Measurements from ENCODE around the gene DCAF5.
A peak's percentile ranks its signal among the peaks of the same experiment; 100 is the strongest.
"Not testable (repeated sequence)": the region's sequence is repeated elsewhere in the genome, so short reads cannot be mapped to it uniquely, and the experiment has no call there.

The DCAF5 gene

DNA sequence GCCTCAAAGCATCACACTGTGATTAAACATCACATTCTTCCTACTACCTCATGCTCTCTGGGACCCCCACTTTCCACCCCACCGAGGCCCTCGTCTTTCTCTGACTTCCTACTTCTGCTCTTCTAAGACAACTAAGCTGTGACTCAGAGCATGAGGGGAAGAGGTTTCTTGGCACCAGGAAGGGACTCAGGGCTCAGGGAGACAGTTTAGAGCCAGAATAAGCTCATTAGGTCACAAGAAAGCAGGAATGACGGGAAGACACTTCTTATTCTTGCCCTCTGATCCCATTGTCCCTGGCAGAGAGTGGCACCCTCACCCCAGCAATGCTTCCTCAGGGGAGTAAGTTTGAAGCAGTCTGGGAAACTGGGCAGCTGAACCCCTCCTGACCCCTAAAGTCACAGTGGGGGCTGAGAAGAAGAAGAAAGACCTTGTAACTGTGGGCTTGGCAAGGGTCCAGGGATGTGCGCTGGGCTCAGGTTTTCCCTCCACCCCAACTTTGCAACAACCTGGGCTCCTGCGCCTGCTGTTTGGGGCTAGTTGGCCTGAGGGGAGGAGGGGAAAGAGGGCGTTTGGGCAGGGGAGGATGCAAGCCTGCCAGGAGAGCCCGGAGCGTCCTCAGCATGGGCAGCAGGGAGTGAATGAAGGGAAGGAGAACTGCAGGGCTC is 109.2 kb downstream of the DCAF5 start:
- no peak for DNase-seq (ENCODE audit: low read depth in 2 of 2)

DNA sequence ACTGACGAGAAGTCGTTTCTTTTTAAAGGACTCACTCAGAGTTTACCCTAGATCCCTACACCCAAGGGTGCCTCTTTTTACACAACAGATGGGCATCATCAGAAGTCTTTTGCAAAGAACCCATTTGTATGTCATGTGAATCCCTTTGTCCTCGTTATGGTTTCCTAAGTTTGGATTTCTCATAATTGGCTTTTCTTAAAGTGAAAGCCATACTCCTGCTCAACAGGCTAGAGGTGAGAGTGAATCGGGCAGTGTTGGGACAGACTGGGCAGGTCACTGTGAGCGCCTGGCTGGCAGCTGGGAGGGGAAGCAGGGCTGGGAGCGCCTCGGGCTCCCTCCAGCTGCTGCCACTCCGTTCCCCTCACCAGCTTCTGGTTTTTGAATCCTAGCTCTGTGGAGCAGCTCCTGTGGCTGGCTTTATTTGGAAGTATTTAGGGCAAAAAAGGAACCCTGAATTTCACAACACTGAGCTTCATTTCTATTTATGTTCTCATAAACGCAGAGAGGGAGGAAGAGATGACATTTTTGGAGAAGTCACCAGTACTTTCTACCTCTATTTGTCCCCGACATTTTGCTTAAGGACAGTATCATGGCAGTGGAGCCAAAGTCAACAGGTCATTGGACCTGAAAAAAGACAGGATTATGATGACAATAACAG is 110.0 kb downstream of the DCAF5 start:
- no peak for DNase-seq (ENCODE audit: low read depth in 2 of 2)

DNA sequence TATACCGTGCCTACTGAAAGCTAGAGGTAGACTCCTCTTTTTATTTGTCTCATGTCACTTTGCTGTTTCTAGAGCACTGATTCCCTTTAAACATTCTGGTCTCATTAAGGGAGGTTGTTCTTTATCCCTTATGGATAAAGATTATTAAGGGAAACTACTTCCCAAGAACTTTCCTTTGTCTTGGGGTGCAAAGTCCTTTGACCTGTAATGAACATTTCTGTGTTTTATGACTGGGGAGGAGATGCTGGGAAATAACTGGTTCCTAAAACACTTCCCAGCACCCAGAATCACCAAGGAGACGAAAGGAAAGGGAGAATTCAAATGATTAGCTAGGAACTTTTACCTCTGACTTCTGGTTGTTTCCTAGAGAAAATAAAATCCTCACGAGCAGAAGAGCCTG is 110.6 kb downstream of the DCAF5 start:
- DNase-seq (ENCODE audit: low read depth in 2 of 2) = no peak

DNA sequence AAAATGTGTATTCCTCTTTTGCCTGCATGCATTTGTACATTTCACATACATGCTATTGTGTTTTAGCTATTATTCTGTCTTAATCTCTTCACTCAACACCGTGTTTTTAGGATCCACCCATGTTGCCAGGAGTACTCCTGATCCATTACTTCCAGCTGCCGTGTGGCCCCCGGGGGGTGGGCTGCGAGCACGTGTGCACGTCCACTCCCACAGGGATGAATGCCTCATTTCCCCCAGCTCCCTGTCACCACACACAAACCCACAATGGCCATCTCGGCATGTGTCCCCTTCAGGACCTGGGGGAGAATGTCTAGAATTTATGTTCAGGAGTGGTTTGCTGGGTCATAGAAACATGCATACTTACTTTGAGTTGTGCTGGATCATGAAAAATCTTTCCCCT is 111.1 kb downstream of the DCAF5 start:
- DNase-seq (ENCODE audit: low read depth in 2 of 2) = no peak

DNA sequence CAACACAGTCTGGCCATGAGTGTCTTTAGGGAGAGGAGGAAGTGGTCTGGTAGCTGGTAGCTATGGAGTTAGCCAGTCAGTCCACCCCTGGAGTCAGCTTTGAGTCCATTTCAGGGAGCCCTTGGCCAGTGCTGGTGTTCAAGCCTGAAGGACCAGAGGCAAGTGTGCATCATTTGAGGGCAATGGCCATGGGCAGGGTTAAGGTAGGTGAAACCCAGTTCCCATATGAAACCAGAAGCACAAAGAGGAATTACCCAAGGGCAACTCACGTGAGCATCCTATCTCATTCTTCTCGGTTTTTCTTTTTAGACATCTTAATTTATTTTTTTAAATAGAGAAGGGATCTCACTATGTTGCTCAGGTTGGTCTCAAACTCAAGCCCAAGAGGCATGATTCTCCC is 112.6 kb downstream of the DCAF5 start:
- DNase-seq (ENCODE audit: low read depth in 2 of 2) = no peak

DNA sequence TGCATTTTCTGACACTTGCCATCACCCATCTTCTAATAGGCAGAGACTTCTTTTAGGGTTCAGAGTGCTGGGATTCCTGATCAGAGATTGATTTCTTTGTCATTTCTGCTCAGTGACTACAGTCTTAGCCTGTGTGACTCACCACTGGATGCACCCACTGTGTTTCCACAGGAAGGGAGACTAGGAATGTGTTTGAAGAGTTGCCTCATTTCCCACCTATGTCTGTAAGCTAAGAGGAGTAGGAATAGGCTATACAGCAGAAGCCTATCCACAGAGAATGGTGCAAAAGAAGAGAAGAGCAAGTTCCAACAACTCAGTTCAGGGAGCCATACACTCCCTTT is 113.7 kb downstream of the DCAF5 start:
- no peak for DNase-seq (ENCODE audit: low read depth in 2 of 2)

DNA sequence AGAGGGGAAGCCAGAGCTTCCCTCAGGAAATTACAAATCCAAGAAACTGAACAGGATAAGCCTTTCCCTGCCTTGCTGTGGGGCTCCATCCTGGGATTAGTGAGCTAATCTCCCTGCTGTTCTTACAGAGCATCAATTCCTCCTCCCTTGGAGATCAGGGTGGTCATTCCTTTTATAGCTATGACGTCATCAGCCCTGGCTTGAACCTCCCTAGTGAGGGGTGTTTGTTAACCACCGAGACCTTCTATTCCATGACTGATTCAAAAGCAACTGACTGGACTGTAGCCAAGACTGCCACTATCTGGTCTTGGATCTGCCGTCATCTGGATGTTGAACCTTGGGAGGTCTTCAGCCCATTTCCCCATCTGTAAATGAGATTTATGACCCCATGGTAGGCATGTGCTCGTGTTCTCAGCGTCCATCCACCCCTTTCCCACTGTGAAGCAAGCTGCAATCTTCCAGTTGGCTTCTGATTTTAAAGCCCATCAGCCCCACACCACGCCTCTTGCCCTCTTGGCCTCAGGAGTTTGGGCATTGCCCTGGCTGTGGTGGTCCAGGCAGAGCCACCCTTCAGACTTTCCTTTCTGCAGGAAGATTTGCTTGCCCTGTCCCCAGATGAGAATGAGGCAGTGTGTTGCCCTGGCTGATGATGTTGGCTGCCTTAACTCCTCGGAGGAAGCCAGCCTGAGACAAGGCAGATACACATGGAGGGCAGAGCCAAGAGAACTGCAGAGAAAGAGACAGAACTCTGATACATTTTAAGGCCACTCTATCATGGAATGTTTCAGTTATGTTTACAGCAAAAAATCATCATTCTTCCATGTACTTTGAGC is 114.2 kb downstream of the DCAF5 start:
- peak; percentile 86 for DNase-seq (ENCODE audit: low read depth in 2 of 2)

DNA sequence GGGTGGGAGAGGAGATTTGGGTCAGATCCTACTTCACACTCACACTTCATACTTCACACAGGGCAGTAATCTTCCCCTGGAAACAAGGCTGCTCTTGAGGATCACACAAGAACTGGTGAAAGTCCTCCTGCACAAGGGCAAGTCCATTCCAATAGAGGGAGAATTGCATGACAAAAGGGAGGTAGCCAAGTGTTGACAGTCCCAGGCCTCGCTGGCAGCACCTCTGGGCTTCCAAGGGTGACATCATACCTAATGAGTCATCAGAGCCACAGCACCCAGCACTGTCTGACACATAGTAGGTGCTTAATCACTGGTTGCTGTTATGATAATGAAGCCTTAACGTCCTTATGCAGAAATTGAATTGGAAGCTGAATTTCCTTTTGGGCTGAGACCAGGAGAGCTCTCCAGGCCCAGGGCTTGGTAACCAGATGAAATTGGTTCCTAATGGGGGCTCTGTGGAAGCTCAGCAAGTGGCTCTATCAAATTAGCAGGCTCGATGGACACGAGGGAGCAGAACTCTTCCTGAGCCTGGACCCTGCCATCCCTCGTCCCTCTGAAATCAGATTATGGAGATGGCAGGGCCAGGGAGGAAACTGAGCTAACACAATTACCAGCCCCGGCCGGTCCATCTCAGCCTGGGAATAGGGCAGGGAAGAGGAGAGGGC is 115.0 kb downstream of the DCAF5 start:
- no peak for DNase-seq (ENCODE audit: low read depth in 2 of 2)

DNA sequence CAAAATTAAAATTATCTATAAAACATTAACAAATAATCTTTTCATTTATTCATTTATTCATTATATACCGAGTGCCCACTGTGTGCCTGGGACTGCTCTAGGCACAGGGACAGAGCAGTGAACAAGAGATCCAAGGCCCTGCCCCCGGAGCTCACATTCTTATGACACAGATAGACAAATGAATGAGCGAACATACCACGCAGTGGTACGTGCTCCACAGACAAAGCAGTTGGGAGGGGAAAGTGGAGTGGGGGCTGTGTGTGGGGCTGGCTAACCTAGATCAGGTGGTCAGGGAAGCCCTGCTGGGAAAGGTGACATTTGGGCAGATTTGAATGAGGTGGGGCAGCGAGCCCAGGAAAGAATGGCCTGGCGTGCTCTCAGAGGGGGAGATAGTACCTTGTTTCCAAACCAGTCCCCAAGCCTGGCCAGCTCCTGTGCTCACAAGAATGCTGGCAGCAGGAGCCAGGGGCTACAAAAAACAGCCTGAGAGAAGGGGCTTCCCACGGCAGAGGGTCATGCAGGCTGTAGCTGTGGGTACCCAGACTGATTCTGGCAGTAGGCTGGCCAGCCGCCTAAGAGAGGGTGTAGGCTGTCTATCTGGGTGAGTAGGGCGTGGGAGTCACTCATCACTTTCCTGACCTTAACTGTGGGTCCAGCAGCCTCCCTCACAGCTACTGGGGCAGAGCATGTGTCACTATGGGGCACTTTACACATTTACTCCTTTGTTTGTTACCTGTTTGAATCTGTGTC is 116.0 kb downstream of the DCAF5 start:
- no peak for DNase-seq (ENCODE audit: low read depth in 2 of 2)

DNA sequence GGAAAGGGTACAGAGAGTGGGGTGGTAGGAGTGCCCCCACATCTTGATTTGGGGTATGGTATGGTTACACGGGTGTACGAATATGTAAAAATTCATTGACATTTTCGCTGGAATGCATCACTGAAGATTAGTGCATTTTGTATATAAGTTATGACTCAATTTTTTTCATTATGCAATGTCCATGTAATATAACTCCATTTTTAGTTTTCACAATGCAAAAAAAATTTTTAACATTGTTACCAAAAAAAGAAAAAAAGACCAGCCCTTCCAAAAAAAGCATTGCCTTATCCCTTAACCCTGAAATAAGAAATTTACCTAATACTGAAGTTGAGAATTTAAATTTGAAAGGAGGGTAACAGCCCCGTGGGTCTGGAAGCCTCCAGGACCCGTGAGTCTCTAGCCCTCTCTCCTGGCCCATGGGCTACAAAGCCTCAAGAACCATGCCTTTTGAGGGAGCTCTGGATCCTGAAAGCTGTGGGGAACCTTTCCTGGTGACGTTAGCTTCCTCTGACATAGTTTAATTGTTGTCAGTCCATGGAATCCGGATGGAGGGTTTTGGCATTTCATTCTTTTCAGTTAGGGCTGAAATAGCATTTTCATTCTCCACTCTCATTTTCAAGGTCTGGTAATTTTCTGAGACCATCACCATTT is 118.2 kb downstream of the DCAF5 start:
- DNase-seq (ENCODE audit: low read depth in 2 of 2) = no peak

DNA sequence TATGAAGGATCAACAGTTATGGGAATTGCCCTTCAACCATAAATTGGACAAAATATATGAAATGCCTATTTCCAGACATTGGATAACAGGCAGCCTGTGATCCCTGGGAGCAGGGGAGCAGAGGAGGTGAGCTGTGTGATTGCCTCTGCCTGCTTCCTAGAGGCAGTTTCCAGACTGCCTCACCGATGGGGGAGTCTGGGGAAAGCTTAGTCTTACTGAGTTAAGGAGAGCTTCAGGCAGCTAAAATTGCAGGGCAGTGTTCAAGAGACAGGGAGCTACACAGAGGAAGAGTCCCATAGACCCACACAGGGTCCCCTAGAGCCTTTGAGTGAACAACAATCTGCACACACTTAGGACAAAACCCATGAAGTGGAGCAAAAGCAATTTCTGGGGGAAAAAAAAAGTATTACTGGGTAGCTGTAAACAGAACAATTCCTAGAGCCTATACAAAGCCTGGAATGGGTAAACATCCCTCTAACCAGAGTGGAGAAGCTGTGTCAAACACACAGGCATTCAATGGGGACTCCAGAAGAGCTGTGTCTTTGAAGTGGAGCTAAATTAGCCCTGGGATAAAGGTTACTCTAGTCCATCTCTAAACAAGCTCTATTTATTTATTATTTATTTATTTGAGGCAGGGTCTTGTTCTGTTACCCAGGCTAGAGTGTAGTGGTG is 125.5 kb downstream of the DCAF5 start:
- DNase-seq (ENCODE audit: low read depth in 2 of 2) = no peak

DNA sequence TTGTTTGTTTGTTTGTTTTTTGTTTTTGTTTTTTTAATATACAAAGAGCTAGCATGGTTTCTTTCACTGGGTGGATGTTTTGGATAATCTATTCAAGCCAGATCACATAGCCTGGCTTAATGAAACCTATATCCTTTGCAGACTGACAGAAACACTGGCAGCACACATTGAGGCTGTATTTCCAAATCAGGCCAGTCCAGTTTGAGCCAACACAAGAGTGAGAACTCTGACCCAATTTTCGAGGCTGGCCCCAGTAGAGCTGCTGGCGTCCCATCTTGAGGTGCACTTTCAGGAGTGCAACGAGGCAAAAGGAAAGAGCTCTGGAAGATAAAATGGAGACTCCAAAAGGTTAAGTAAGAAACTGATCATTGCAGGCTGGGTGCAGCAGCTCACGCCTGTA is 129.9 kb downstream of the DCAF5 start:
- no peak for DNase-seq (ENCODE audit: low read depth in 2 of 2)

DNA sequence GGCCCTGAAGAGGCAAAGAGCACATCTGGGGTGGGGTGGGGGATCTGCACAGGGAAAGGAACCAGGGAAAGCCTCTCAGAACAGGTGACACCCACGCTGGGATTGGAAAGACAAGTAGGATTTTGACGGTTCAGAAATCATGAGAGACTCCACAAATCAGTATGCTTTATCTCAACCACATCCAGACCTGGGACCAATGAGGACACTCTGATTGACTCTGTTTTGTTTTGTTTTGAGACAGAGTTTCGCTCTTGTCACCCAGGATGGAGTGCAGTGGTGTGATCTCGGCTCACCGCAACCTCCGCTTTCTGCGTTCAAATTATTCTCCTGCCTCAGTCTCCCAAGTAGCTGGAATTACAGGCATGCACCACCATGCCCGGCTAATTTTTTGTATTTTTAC is 130.8 kb downstream of the DCAF5 start:
- DNase-seq (ENCODE audit: low read depth in 2 of 2) = not testable (repeated sequence)

DNA sequence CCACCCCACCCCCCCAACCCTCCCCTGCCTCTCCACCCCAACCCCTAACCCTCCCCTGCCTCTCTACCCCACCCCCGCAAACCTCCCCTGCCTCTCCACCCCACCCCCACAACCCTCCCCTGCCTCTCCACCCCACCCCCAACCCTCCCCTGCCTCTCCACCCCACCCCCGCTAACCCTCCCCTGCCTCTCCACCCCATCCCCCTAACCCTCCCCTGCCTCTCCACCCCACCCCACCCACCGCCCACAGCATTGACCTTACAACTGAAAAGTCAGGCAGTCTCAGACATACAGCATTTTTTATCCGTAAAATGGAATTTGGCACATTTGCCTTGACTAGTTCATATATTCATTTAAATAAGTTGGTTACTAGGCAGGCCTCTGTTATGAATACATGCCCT is 135.2 kb downstream of the DCAF5 start:
- no peak for DNase-seq (ENCODE audit: low read depth in 2 of 2)

DNA sequence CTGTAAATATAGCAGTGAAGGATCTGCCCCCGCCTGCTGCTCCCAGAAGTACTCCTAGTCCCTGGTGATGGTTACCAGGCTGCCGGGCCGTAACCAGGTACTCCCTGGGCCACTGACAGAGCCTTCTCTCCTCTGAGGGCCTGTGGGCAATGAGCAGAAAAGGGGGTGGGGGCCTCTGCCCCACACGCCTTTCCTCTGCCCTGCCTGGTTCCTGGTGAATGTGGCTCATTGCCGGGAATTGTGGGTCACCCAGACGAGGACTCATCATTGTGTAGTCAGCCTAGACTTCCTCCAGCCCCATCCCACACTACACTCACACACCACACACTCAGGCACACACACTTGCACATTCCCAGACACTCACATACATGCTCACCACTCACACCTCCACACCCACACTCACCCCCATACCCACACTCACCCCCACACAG is 138.1 kb downstream of the DCAF5 start:
- DNase-seq (ENCODE audit: low read depth in 2 of 2) = no peak

DNA sequence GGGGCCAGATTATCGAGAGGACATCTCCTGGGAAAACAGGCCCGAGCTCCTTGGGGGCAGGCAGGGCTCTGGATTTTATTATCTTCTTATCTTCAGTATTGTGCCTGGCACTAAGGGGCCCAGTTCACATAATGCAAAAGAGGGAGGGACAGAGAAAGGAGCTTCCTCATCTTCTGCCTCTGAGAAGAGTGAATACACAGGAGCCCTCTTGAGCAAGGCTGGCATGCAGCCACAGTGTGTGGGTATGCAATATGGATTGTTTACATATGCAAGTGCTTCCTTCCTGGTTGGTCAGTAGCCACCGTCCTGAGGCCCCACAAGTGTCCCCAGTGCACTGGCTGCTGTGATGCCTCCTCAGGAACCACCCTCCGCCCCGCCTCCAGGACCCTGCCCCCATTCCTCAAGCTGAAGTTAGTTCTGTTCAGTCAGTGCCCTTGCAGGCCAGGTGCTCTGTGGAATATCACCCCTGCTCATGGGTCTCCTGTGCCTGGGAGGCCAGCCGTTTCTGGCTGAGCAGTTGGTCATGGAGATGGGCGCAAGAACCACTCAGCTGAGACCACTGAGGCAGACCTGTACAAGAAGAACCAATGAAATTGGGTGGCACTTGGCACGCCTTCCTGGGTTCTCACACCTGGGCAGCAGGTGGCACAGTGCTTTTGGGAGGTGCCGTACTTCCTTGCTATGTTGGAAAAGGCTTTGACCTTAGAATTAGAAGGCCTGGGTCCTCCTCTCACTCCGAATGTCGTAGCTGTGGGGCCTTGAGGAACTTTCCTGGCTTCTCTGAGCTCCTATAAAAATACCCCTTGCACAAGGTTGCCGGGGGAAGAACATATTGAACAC is 138.8 kb downstream of the DCAF5 start:
- peak in 1 of 2 experiments; percentile 25 for DNase-seq (ENCODE audit: low read depth in 2 of 2)

DNA sequence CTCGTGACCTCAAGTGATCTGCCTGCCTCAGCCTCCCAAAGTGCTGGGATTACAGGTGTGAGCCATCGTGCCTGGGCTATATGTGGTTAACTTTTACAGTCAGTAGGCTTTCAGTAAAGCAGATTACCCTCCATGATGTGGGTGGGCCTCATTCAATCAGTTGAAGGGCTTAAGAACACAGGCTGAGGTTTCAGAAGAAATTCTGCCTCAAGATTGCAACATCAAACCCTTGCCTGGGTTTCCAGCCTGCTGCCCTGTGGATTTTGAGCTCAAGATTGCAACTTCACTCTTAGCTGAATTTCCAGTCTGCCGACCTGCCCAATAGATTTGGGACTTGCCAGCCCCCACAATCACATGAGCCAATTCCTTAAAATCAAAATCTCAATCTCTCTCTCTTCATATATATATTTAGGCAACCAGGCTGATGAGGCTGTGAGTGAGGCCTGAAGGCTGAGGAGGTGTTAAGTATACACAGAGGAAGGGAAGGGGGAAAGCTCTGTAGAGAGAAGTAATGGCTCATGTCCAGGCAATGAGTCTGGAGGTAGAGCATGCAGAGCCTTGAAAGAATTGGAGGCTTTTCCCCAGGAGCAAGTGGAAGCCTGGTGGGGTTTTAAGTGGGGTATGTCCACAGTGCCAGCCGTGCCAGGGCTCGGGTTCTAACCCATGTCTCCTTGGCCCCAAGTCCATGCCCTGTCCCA is 140.5 kb downstream of the DCAF5 start:
- DNase-seq (ENCODE audit: low read depth in 2 of 2) = no peak

DNA sequence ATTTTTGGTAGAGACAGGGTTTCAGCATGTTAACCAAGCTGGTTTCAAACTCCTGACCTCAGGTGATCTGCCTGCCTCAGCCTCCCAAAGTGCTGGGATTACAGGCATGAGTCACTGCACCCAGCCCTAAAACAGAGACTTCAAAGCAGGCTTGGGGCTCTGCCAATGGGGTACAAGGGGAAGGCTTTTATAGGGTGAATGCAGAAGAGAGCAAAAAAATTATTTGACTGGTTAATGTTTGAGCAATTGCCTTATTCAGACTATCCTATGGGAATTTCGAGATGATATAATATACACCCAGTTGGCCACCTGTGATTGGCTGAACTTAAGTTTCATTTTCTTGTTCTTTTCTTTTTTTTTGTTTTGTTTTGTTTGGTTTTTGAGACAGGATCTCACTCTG is 142.3 kb downstream of the DCAF5 start:
- no peak for DNase-seq (ENCODE audit: low read depth in 2 of 2)

DNA sequence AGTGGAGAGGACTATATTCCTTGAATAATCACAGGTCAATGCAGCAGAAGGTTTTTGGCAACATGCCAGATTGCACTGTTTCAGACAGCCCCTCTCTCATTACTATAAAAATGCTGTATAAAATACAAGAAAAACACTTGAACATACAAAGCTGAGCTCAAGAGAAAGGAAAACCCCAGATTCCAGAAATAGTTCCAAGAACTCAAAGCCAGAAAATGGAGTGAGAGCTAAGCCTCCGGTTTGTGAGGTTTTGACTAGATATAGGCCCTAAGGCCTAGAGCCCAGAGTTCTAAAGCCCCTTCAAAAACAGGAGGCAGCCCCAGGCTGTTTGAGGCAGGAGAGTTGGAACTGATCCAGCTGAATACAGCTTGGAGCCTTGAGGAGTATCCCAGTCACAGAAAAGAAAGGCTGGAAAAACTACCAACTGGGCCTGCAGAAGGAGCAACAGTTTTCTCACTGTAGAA is 144.5 kb downstream of the DCAF5 start:
- DNase-seq (ENCODE audit: low read depth in 2 of 2) = peak; percentile 35 to 39

Measured in fibroblast of skin of left biceps (primary cell).